OCI-LY7 (cell line): ENCODE data around the gene DNM2.

ENCODE experiments used
- CTCF ChIP-seq: fragments of 200-600 bp; sonication (generic); conservative IDR thresholded peaks from 2 replicates; pipeline ENCODE4 v1.5.1; 2014; ENCODE audit warnings: mild to moderate bottlenecking, antibody characterized with exemption, low read length, moderate library complexity, mixed read lengths
- EZH2phosphoT487 ChIP-seq: fragments of 200-600 bp; sonication (generic); IDR thresholded peaks from 2 replicates; pipeline ENCODE4 v1.6.1; 2018; ENCODE audit warnings: low read depth, borderline replicate concordance, mild to moderate bottlenecking, mixed run types, antibody characterized with exemption, low read length, moderate library complexity, mixed read lengths

DNA sequence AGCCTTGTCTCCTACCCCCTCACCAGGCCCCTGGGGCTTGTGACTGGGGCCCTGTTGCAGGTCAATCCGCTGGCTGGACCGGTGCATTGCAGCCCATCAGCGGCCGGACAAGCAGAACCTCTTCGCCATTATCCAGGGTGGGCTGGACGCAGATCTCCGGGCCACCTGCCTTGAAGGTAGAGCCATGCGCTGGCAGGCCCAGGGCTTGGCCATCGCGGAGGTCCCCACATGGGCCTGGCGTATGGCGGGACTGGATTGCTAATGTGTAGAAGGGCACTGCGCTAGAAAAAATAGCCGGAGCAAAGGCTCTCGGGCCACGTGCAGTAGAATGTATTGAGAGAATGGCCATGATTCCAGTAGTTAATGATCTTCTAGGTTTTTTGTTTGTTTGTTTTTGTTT is 10.4 kb upstream of the DNM2 start:
- TF ChIP-seq CTCF (no peak), EZH2phosphoT487 (no peak)
